Measurements from ENCODE around the gene PRRC1. TPM values are rescaled to one million over a fixed set of nuclear protein-coding genes. Genes with fewer than 3 reads are reported as not detected.

The PRRC1 gene
- 28.5 TPM for polyA plus RNA-seq (2013)

DNA sequence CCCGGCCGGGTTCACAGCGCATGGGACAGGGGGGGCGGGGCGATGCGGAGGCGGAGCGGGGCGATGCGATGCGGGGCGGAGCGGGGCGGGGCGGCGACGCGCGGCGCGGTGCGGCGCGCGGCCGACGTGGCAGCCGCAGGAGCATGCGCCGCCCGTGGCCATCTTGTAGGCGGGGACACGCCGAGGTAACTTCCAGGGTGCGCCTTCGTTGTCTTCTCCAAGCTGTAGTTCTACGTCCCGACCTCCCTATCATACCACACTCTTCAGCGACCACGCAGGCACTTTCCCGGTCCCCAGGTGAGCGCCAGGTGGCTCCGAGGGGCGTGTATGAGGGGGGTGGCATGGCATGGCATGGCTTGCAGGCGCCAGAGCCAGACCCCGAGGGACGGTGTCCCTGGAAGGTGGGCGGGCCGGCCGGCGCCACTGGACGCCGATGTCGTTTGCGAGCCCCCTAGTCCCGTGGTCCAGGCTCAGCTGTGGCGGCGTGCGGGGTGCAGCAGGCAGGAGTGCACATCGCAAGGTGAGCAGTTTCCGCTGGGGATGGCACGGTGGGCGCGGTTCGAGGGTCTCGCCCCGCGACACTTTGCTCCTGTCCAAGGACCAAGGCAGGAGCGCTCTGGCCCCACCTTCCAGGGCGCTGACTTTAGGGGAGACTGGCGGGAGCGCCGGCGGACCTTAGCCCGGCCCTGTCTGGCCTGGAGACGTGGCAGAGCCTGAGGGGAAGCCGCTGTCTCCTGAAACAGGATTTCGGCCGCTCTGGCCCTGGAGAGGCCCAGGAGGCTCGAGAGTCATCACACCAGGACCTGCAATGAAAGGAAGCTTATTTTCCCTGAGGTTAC lies at the start of gene PRRC1:
Gene PRRC1 (plus strand): TSS at position 161 of the 839 bp plus-strand sequence. CDS start 5,840 bp downstream, outside the sequence.
- CTCF ChIA-PET: no interaction called here

DNA sequence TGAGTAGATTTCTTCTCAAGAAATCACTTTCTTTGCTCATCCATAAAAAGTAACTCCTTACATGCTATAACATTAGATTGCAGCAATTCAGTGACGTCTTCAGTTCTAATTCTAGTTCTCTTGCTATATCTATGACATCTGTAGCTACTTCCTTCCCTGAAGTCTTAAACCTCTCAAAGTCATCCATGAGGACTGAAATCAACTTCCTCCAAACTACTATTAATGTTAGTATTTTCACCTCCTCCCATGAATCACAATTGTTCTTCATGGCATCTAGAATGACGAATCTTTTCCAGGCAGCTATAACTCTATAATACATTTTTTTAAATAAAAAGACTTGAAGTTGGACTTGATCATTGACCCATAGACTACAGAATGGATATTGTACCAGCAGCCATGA lies 46.2 kb upstream of the PRRC1 start:
- no peaks in the 10 kb centered on the region for H3K27me3 ChIP-seq (replicated peaks in 2 of 5; ENCODE audit: control insufficient read depth in 4 of 5, insufficient read depth in 5 of 5, low read length in 4 of 5)
- WGBS (ENCODE audit: insufficient coverage): 13% methylated on average over 1 of the region's 2 CpGs
- POLR2A ChIA-PET: no interaction called here
- H3K9me3 ChIP-seq (ENCODE audit: control extremely low read depth in 1 of 5, control insufficient read depth in 4 of 5, insufficient read depth in 2 of 5, low read depth in 1 of 5, low read length in 4 of 5): no peaks in the 10 kb centered on the region
- H3K36me3 ChIP-seq (ENCODE audit: control insufficient read depth in 4 of 4, insufficient read depth in 4 of 4, low read length in 3 of 4): no peaks in the 10 kb centered on the region
- no peaks in the 10 kb centered on the region for H3K4me1 ChIP-seq (ENCODE audit: control extremely low read depth in 1 of 4, control insufficient read depth in 4 of 4, insufficient read depth in 4 of 4, low read length in 3 of 4)
- peak; percentile 22 to 67 (median 37) for DNase-seq
- CTCF ChIA-PET: no interaction called here
- no peak overlapping the region for H3K27ac ChIP-seq (ENCODE audit: insufficient read depth in 1 of 2, low read depth in 1 of 2, low read length in 2 of 2, poor library complexity in 1 of 2, severe bottlenecking in 2 of 2)
- H3K4me3 ChIP-seq (ENCODE audit: control insufficient read depth in 1 of 7, extremely low read depth in 1 of 7, insufficient read depth in 4 of 7, low read depth in 2 of 7, low read length in 6 of 7): no peak overlapping the region

More for the DNA sequence above, at the start of gene PRRC1:
- H3K27ac ChIP-seq (ENCODE audit: insufficient read depth in 1 of 2, low read depth in 1 of 2, low read length in 2 of 2, poor library complexity in 1 of 2, severe bottlenecking in 2 of 2): peak within 1 kb of the TSS; percentile 43 to 86
- WGBS (ENCODE audit: insufficient coverage): 0% methylated on average over 42 of the region's 80 CpGs
- peak within 1 kb of the TSS; percentile 81 to 98 (median 92) for H3K4me3 ChIP-seq (ENCODE audit: control insufficient read depth in 1 of 7, extremely low read depth in 1 of 7, insufficient read depth in 4 of 7, low read depth in 2 of 7, low read length in 6 of 7)
- H3K27me3 ChIP-seq (replicated peaks in 2 of 5; ENCODE audit: control insufficient read depth in 4 of 5, insufficient read depth in 5 of 5, low read length in 4 of 5): no peaks in the 10 kb centered on the region
- H3K4me1 ChIP-seq (ENCODE audit: control extremely low read depth in 1 of 4, control insufficient read depth in 4 of 4, insufficient read depth in 4 of 4, low read length in 3 of 4): peaks cover 8 to 17% (median 15%) of the 10 kb centered on the region in 4 experiments
- POLR2A ChIA-PET: interaction anchor here (1.0 kb wide), 1 partner anchor 19 kb away, joined by 3 read pairs; no protein-coding TSS in a partner anchor
- peak; percentile 80 to 91 (median 88) for DNase-seq
- peaks cover 0 to 21% (median 20%) of the 10 kb centered on the region in 4 experiments for H3K36me3 ChIP-seq (ENCODE audit: control insufficient read depth in 4 of 4, insufficient read depth in 4 of 4, low read length in 3 of 4)
- peaks cover 0 to 14% (median 10%) of the 10 kb centered on the region in 5 experiments for H3K9me3 ChIP-seq (ENCODE audit: control extremely low read depth in 1 of 5, control insufficient read depth in 4 of 5, insufficient read depth in 2 of 5, low read depth in 1 of 5, low read length in 4 of 5)

DNA sequence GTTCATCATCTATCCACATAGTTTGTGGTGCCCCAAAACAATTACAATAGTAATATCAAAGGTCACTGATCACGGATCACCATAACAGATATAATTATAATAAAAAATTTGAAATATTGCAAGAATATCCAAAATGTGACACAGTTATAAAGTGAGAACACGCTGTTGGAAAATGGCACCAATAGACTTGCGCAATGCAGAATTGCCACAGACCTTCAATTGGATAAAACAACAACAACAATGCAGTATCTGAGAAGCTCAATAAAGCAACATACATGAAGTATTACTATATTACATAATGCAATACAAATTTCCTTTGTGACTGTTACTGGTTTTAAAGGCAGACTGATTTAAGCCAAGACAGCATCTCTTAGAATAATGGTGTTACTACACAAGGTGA lies 44.7 kb upstream of the PRRC1 start:
- POLR2A ChIA-PET: no interaction called here
- WGBS (ENCODE audit: insufficient coverage): no CpG with 5 or more reads among the region's 3 CpGs
- no peak for DNase-seq
- Histone ChIP-seq H3K27me3 (replicated peaks in 2 of 5; ENCODE audit: control insufficient read depth in 4 of 5, insufficient read depth in 5 of 5, low read length in 4 of 5) (no peaks in the 10 kb centered on the region), H3K36me3 (ENCODE audit: control insufficient read depth in 4 of 4, insufficient read depth in 4 of 4, low read length in 3 of 4) (no peaks in the 10 kb centered on the region), H3K4me3 (ENCODE audit: control insufficient read depth in 1 of 7, extremely low read depth in 1 of 7, insufficient read depth in 4 of 7, low read depth in 2 of 7, low read length in 6 of 7) (no peak overlapping the region), H3K9me3 (ENCODE audit: control extremely low read depth in 1 of 5, control insufficient read depth in 4 of 5, insufficient read depth in 2 of 5, low read depth in 1 of 5, low read length in 4 of 5) (no peaks in the 10 kb centered on the region), H3K4me1 (ENCODE audit: control extremely low read depth in 1 of 4, control insufficient read depth in 4 of 4, insufficient read depth in 4 of 4, low read length in 3 of 4) (no peaks in the 10 kb centered on the region), H3K27ac (ENCODE audit: insufficient read depth in 1 of 2, low read depth in 1 of 2, low read length in 2 of 2, poor library complexity in 1 of 2, severe bottlenecking in 2 of 2) (no peak overlapping the region)
- CTCF ChIA-PET: interaction anchor here (0.9 to 1.3 kb wide), 2 partner anchors 20 to 38 kb away, joined by 3 to 4 read pairs; no protein-coding TSS in a partner anchor

DNA sequence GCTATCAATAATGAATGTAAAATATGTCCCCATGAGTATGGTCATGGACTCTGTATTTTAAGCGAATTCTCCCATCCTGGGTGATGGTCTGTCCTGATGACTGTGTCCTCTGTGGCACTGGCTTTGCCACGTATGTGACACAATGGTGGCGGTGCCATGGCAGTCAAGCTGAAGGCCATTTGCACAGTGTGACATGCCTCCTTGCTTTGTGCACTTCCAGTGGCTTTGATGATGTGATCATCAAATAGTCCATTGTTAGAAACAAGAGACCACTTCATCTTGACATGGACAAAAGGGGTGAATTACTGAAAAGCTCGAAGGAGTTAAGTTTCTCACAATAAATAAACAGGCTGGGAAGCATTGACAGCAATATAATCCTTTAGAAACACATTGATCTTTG lies 31.0 kb upstream of the PRRC1 start:
- CTCF ChIA-PET: no interaction called here
- 96% methylated on average over 4 of the region's 4 CpGs for WGBS (ENCODE audit: insufficient coverage)
- POLR2A ChIA-PET: no interaction called here
- DNase-seq: no peak
- no peaks in the 10 kb centered on the region for H3K4me1 ChIP-seq (ENCODE audit: control extremely low read depth in 1 of 4, control insufficient read depth in 4 of 4, insufficient read depth in 4 of 4, low read length in 3 of 4)
- H3K4me3 ChIP-seq (ENCODE audit: control insufficient read depth in 1 of 7, extremely low read depth in 1 of 7, insufficient read depth in 4 of 7, low read depth in 2 of 7, low read length in 6 of 7): no peak overlapping the region
- H3K27me3 ChIP-seq (replicated peaks in 2 of 5; ENCODE audit: control insufficient read depth in 4 of 5, insufficient read depth in 5 of 5, low read length in 4 of 5): peaks cover 0 to 2% (median 0%) of the 10 kb centered on the region in 5 experiments
- H3K27ac ChIP-seq (ENCODE audit: insufficient read depth in 1 of 2, low read depth in 1 of 2, low read length in 2 of 2, poor library complexity in 1 of 2, severe bottlenecking in 2 of 2): no peak overlapping the region
- H3K9me3 ChIP-seq (ENCODE audit: control extremely low read depth in 1 of 5, control insufficient read depth in 4 of 5, insufficient read depth in 2 of 5, low read depth in 1 of 5, low read length in 4 of 5): no peaks in the 10 kb centered on the region
- H3K36me3 ChIP-seq (ENCODE audit: control insufficient read depth in 4 of 4, insufficient read depth in 4 of 4, low read length in 3 of 4): no peaks in the 10 kb centered on the region

DNA sequence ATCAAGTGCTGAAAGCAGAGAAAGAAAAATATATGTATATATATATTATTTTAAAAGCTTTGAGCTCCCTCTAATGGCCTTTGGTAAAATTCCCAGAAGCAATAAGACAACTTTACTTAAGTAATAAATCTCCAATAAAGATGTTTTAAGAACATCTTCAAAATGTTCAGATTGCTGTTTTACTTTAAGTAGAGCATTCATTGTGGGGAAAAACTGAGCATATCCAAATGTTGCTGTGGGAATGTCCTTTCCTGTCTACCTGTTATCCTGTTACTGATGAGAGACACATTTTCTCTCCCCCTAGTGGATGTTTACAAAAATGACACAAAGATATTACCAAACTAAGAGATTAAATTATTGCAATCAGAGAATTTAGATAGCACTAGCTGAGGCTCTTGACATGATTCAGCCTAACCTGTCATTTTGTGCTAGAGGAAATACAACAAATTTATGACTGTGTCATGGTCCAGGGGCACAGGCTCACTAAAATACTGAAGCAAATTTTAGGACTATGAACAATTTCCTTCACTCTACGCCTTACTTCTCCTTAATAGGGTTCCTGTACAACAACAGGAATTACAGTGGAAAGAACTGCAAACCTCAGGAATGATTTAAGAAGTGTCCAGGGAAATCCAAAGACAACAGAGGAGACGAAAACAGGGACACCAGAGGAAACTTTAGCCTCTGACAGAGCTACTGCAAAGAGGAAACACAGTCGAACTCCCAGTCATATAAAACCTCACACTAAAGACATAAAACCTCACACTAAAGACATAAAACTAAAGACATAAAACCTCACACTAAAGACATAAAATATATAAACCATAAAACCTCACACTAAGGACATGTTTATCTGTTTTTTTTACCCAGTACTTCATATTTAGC lies 24.3 kb upstream of the PRRC1 start:
- Histone ChIP-seq H3K4me1 (ENCODE audit: control extremely low read depth in 1 of 4, control insufficient read depth in 4 of 4, insufficient read depth in 4 of 4, low read length in 3 of 4) (no peaks in the 10 kb centered on the region), H3K9me3 (ENCODE audit: control extremely low read depth in 1 of 5, control insufficient read depth in 4 of 5, insufficient read depth in 2 of 5, low read depth in 1 of 5, low read length in 4 of 5) (no peaks in the 10 kb centered on the region), H3K27ac (ENCODE audit: insufficient read depth in 1 of 2, low read depth in 1 of 2, low read length in 2 of 2, poor library complexity in 1 of 2, severe bottlenecking in 2 of 2) (no peak overlapping the region), H3K4me3 (ENCODE audit: control insufficient read depth in 1 of 7, extremely low read depth in 1 of 7, insufficient read depth in 4 of 7, low read depth in 2 of 7, low read length in 6 of 7) (no peak overlapping the region), H3K36me3 (ENCODE audit: control insufficient read depth in 4 of 4, insufficient read depth in 4 of 4, low read length in 3 of 4) (no peaks in the 10 kb centered on the region), H3K27me3 (replicated peaks in 2 of 5; ENCODE audit: control insufficient read depth in 4 of 5, insufficient read depth in 5 of 5, low read length in 4 of 5) (peaks cover 0 to 2% (median 0%) of the 10 kb centered on the region in 5 experiments)
- ChIA-PET CTCF (interaction anchor here (0.7 to 3.6 kb wide), 21 partner anchors 8 to 946 kb away, joined by 3 to 21 read pairs (median 3); no protein-coding TSS in a partner anchor), POLR2A (no interaction called here)
- peak; percentile 54 to 73 (median 70) for DNase-seq
- WGBS (ENCODE audit: insufficient coverage): 93% methylated on average over 2 of the region's 3 CpGs

DNA sequence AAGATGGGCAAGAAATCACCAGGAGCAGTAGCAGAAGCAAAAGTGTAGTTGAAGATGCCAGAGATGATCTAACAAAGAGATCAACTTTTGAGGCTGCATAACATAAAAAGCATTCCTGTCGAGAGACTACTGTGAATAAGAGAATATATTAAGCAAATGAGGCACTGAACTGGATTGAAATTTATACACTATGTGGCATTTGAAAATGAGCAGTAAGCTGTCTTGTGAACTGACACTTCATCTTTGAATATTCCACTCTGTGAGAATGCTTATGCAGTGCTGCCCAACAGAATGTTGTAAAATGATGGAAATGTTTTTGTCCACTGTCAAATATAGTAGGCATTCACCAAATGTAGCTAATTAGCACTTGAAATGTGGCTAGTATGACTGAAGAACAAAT lies 18.9 kb upstream of the PRRC1 start:
- H3K4me3 ChIP-seq (ENCODE audit: control insufficient read depth in 1 of 7, extremely low read depth in 1 of 7, insufficient read depth in 4 of 7, low read depth in 2 of 7, low read length in 6 of 7): no peak overlapping the region
- POLR2A ChIA-PET: no interaction called here
- no peaks in the 10 kb centered on the region for H3K9me3 ChIP-seq (ENCODE audit: control extremely low read depth in 1 of 5, control insufficient read depth in 4 of 5, insufficient read depth in 2 of 5, low read depth in 1 of 5, low read length in 4 of 5)
- H3K36me3 ChIP-seq (ENCODE audit: control insufficient read depth in 4 of 4, insufficient read depth in 4 of 4, low read length in 3 of 4): no peaks in the 10 kb centered on the region
- 100% methylated on average over 1 of the region's 1 CpG for WGBS (ENCODE audit: insufficient coverage)
- peaks cover 0 to 2% (median 0%) of the 10 kb centered on the region in 4 experiments for H3K4me1 ChIP-seq (ENCODE audit: control extremely low read depth in 1 of 4, control insufficient read depth in 4 of 4, insufficient read depth in 4 of 4, low read length in 3 of 4)
- CTCF ChIA-PET: interaction anchor here (1.1 to 1.4 kb wide), 2 partner anchors 10 to 209 kb away, joined by 4 to 5 read pairs; no protein-coding TSS in a partner anchor
- no peaks in the 10 kb centered on the region for H3K27me3 ChIP-seq (replicated peaks in 2 of 5; ENCODE audit: control insufficient read depth in 4 of 5, insufficient read depth in 5 of 5, low read length in 4 of 5)
- no peak for DNase-seq
- no peak overlapping the region for H3K27ac ChIP-seq (ENCODE audit: insufficient read depth in 1 of 2, low read depth in 1 of 2, low read length in 2 of 2, poor library complexity in 1 of 2, severe bottlenecking in 2 of 2)

Data from common myeloid progenitor, CD34-positive (primary cell).